ENCODE measurements around the gene XPOT. TPM values are rescaled to one million over a fixed set of nuclear protein-coding genes. Genes with fewer than 3 reads are reported as not detected.

XPOT gene
- total RNA-seq, 2 donors from 2014 or later: 94.9 to 100 TPM

- TF ChIP-seq CTCF (conservative IDR thresholded peaks at IDR 0.05): no peak
- H3K9me3 ChIP-seq (ENCODE audit: control insufficient read depth, low read length): no peaks in the 10 kb centered on the region
- DNase-seq: no peak
- no peak overlapping the region for H3K9ac ChIP-seq (ENCODE audit: extremely low read depth, low read length, poor library complexity, severe bottlenecking)
- WGBS, 2 experiments (ENCODE audit: insufficient coverage in 1 of 2, insufficient read length in 1 of 2): 60 to 72% methylated on average over 3 to 4 of the region's 4 CpGs
- no peaks in the 10 kb centered on the region for H3K4me1 ChIP-seq (ENCODE audit: control insufficient read depth, insufficient read depth, low read length)
- no peak overlapping the region for H3K4me3 ChIP-seq (ENCODE audit: low read length)
- H3K36me3 Mint-ChIP-seq (ENCODE audit: low read depth): no peaks in the 10 kb centered on the region
- no peak overlapping the region for H3K27ac Mint-ChIP-seq
- no peak overlapping the region for H3K4me3 Mint-ChIP-seq
- no peaks in the 10 kb centered on the region for H3K27me3 ChIP-seq (ENCODE audit: control insufficient read depth, insufficient read depth, low read length, poor library complexity, severe bottlenecking)
- no peaks in the 10 kb centered on the region for H3K27me3 Mint-ChIP-seq (ENCODE audit: insufficient read depth)
- H3K27ac ChIP-seq (ENCODE audit: low read depth, low read length): no peak overlapping the region
- H3K4me1 Mint-ChIP-seq: peaks cover 4% of the 10 kb centered on the region
- H3K9me3 Mint-ChIP-seq: no peaks in the 10 kb centered on the region
- H3K36me3 ChIP-seq (ENCODE audit: control insufficient read depth, insufficient read depth, low read length): no peaks in the 10 kb centered on the region
Measured at GRCh38 chr12:64400041-64400440, 4.2 kb upstream of the XPOT start.

GRCh38 chr12:64402181-64402580, 2.0 kb upstream of the XPOT start:
- 85 to 95% methylated on average over 3 to 5 of the region's 5 CpGs for WGBS, 2 experiments (ENCODE audit: insufficient coverage in 1 of 2, insufficient read length in 1 of 2)
- Histone ChIP-seq H3K4me3 (ENCODE audit: low read length) (no peak overlapping the region), H3K4me1 (ENCODE audit: control insufficient read depth, insufficient read depth, low read length) (no peaks in the 10 kb centered on the region), H3K9ac (ENCODE audit: extremely low read depth, low read length, poor library complexity, severe bottlenecking) (no peak overlapping the region), H3K27ac (ENCODE audit: low read depth, low read length) (no peak overlapping the region), H3K9me3 (ENCODE audit: control insufficient read depth, low read length) (no peaks in the 10 kb centered on the region), H3K27me3 (ENCODE audit: control insufficient read depth, insufficient read depth, low read length, poor library complexity, severe bottlenecking) (no peaks in the 10 kb centered on the region), H3K36me3 (ENCODE audit: control insufficient read depth, insufficient read depth, low read length) (no peaks in the 10 kb centered on the region)
- H3K4me3 Mint-ChIP-seq: no peak overlapping the region
- H3K4me1 Mint-ChIP-seq: peaks cover 11% of the 10 kb centered on the region
- no peak for DNase-seq
- TF ChIP-seq CTCF (conservative IDR thresholded peaks at IDR 0.05): no peak
- H3K9me3 Mint-ChIP-seq: no peaks in the 10 kb centered on the region
- H3K27ac Mint-ChIP-seq: no peak overlapping the region
- H3K36me3 Mint-ChIP-seq (ENCODE audit: low read depth): no peaks in the 10 kb centered on the region
- H3K27me3 Mint-ChIP-seq (ENCODE audit: insufficient read depth): no peaks in the 10 kb centered on the region

GRCh38 chr12:64404470-64405256, 471 bp downstream of the XPOT start:
- H3K27ac ChIP-seq (ENCODE audit: low read depth, low read length): peak overlapping the region; percentile 98
- Mint-ChIP-seq H3K27me3 (ENCODE audit: insufficient read depth) (no peaks in the 10 kb centered on the region), H3K4me3 (peak overlapping the region; percentile 92), H3K27ac (peak overlapping the region; percentile 99), H3K4me1 (peaks cover 15% of the 10 kb centered on the region), H3K36me3 (ENCODE audit: low read depth) (peaks cover 3% of the 10 kb centered on the region), H3K9me3 (no peaks in the 10 kb centered on the region)
- 0% methylated on average over 7 to 78 of the region's 78 CpGs for WGBS, 2 experiments (ENCODE audit: insufficient coverage in 1 of 2, insufficient read length in 1 of 2)
- H3K4me1 ChIP-seq (ENCODE audit: control insufficient read depth, insufficient read depth, low read length): no peaks in the 10 kb centered on the region
- H3K9ac ChIP-seq (ENCODE audit: extremely low read depth, low read length, poor library complexity, severe bottlenecking): peak overlapping the region; percentile 93
- no peak for TF ChIP-seq CTCF (conservative IDR thresholded peaks at IDR 0.05)
- no peaks in the 10 kb centered on the region for H3K27me3 ChIP-seq (ENCODE audit: control insufficient read depth, insufficient read depth, low read length, poor library complexity, severe bottlenecking)
- DNase-seq: no peak
- no peaks in the 10 kb centered on the region for H3K9me3 ChIP-seq (ENCODE audit: control insufficient read depth, low read length)
- peaks cover 6% of the 10 kb centered on the region for H3K36me3 ChIP-seq (ENCODE audit: control insufficient read depth, insufficient read depth, low read length)
- peak overlapping the region; percentile 99 for H3K4me3 ChIP-seq (ENCODE audit: low read length)
